GM18909 (cell line): ENCODE results near the gene IFNA16.
A peak's percentile ranks its signal among the peaks of the same experiment; 100 is the strongest.
"Not testable (repeated sequence)": the region's sequence is repeated elsewhere in the genome, so short reads cannot be mapped to it uniquely, and the experiment has no call there.

Experiments
- ATAC-seq: cut with Tn5 transposase; IDR thresholded peaks from one replicate; pipeline ENCODE4 v1.9.1; 2021; ENCODE audit warnings: mild to moderate bottlenecking; ENCODE audit not compliant: unreplicated experiment, poor library complexity

Gene IFNA16

DNA sequence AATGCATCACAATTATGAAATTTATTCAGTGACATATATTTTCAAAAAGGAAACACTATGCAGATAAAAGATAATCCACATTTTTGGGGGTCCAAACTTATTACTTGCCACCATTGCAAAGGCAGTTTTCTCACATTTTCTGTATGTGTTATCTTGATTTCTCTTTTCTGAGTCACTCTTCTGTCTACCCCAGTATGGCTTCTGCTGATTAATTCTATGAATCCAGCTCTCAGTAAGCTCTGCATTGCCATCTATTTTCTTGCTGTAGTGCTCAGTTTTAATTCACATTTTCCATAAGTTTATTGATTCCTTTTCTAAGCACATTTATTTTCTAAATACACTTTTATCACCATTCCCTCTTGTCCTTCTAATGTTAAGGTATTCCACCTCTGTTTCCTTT is 11.9 kb downstream of the IFNA16 start:
- no peak for ATAC-seq

DNA sequence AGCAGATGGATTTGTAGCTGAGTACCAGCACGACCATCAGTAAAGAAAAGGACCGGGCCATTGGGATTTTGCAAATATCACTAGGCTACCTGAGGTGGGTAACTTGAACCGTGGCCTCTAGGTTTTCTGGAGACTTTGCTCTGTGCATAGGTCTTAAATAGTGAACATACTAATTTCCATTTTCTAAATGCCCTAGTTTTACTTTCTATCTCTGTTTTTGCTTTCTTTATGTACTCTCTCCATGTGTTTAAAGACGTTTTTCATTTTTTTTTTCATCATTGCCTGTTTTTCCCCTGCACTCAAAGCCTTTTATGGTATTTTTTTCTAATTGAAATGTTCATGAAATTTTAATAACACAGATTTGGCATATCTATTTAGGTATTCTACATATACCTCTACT is 15.0 kb downstream of the IFNA16 start, which contains the start of gene IFNA7:
Gene IFNA7, minus strand, starts transcription at position 101 of the 400 bp plus-strand sequence. Its CDS starts 40 bp downstream, at position 61.
- ATAC-seq = not testable (repeated sequence)

DNA sequence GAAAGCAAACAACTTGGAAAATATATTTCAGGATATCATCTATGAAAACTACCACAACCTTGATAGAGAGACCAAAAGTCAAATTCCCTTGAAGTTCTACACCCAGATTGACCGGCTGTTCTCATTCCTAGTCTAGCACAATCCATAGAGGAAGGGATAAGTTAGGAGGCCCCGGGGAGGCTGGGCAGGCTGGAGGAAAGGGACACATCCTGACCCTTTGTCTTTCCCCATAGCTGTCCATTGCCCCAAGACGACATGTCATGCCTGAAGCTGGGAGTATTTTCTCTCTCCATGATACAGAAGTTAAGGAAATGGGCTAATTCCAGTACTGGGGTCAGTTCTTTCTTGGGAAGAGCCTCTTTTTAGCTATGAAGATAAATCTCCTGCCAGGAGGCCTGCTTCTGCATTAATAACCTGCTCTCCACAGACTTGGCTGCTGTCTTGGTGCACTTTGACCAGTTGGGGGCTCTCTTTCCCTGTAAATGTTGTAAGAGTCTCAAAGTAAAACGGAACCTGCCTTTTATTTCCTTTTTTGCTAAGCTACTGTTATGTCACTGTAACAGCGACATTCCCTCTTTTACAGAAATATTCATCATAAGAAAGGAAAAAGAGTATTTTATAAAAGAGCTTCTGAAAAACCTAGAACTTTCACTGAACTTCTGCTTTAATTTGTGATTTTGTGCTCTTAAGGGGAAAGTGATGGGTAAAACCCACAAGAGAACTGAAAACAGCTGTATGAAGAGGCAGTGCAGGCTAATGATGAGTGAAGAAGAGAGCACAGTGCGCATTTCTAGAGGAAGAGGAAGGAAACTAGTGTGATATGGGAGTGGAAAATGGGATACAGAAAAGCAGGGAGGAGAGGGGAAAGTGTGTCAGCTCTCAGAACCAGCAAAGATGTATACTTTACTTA is 22.0 kb downstream of the IFNA16 start:
- peak; percentile 92 for ATAC-seq

DNA sequence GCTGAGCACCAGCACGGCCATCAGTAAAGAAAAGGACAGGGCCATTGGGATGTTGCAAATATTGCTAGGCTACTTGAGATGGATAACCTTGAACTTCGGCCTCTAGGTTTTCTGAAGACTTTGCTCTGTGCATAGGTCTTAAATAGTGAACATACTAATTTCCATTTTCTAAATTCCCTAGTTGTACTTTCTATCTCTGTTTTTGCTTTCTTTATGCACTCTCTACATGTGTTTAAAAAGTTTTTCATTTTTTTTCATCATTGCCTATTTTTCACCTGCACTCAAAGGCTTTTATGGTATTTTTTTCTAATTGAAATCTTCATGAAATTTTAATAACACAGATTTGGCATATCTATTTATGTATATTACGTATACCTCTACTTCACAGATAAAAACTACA is 29.6 kb downstream of the IFNA16 start, which contains the start of gene IFNA4:
Gene IFNA4, minus strand, starts transcription at position 101 of the 400 bp plus-strand sequence. Its CDS starts 56 bp downstream, at position 45.
- ATAC-seq = not testable (repeated sequence)

DNA sequence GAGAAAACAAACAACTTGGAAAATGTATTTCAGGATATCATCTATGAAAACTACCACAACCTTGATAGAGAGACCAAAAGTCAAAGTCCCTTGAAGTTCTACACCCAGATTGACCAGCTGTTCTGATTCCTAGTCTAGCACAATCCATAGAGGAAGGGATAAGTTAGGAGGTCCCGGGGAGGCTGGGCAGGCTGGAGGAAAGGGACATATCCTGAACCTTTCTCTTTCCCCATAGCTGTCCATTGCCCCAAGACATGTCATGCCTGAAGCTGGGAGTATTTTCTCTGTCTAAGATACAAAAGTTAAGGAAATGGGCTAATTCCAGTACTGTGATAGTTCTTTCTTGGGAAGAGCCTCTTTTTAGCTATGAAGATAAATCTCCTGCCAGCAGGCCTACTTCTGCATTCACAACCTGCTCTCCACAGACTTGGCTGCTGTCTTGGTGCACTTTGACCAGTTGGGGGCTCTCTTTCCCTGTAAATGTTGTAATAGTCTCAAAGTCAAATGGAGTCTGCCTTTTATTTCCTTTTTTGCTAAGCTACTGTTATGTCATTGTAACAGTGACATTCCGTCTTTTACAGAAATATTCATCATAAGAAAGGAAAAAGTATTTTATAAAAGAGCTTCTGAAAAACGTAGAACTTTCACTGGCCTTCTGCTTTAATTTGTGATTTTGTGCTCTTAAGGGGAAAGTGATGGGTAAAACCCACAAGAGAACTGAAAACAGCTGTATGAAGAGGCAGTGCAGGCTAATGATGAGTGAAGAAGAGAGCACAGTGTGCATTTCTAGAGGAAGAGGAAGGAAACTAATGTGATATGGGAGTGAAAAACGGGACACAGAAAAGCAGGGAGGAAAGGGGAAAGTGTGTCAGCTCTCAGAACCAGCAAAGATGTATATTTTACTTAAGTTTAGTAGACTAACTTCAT is 34.0 kb downstream of the IFNA16 start:
- ATAC-seq = peak; percentile 97

DNA sequence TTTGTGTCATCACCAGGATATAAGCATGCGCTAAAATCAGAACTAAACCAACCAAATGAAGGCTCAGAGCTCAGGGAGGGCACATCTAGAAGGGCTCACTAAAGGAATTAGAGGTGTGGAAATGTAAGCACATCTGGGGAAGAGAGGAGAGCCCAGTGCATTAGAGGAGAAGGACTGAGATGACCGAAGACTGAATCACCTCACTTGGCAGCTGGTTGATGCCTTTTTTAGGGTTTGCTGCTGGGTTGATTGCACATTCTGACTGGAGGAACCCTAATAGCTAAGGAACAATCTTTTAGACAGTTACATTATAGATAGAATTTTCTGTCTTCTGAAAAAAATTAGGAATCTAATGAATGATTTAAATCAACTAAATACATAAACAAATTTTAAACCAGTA is 42.4 kb downstream of the IFNA16 start:
- no peak for ATAC-seq

DNA sequence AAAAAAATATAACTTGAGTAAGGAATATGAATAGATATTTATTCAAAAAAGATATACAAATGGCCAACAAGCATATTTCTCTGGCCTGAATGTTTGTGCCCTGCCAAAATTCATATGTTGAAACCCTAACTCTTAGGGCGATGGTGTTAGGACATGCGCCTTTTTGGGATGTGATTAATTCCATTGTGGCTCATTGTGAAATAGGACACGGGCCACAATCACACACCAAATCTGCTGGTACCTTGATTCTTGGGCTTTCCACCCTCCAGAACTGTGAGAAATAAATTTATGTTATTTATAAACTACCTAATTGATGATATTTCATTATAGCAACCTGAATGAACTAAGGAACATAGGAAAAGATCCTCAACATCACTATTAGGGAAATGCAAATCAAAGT is 45.0 kb downstream of the IFNA16 start:
- no peak for ATAC-seq

DNA sequence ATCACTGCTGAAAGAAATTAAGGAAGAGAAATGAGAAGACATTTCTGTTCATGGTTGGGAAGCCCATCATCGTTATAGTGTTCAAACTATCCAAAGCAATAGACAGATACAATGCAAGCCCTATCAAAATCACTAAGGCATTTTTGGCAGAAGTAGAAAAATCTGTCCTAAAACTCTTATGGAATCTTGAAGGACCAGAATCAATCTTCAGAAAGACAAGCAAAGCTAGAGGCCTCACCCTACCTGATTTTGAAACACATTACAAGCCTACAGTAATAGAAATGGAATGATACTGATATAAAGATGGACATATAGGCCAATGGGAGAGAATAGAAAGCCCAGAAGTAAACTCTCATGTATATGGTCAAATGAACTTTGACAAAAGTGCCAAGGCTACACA is 45.8 kb downstream of the IFNA16 start:
- ATAC-seq = no peak

DNA sequence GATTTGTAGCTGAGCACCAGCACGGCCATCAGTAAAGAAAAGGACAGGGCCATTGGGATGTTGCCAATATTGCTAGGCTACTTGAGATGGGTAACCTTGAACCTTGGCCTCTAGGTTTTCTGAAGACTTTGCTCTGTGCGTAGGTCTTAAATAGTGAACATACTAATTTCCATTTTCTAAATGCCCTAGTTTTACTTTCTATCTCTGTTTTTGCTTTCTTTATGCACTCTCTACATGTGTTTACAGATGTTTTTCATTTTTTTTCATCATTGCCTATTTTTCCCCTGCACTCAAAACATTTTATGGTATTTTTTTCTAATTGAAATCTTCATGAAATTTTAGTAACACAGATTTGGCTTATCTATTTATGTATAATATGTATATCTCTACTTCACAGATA is 50.6 kb downstream of the IFNA16 start, which contains the start of gene IFNA21:
Gene IFNA21, minus strand, starts transcription at position 101 of the 400 bp plus-strand sequence. Its CDS starts 48 bp downstream, at position 53.
- ATAC-seq = not testable (repeated sequence)
